Measurements from ENCODE around the gene CERS2. TPM values are rescaled to one million over a fixed set of nuclear protein-coding genes. Genes with fewer than 3 reads are reported as not detected.

The CERS2 gene
- total RNA-seq, 1 donor from 2014 or later, result 106 TPM

DNA sequence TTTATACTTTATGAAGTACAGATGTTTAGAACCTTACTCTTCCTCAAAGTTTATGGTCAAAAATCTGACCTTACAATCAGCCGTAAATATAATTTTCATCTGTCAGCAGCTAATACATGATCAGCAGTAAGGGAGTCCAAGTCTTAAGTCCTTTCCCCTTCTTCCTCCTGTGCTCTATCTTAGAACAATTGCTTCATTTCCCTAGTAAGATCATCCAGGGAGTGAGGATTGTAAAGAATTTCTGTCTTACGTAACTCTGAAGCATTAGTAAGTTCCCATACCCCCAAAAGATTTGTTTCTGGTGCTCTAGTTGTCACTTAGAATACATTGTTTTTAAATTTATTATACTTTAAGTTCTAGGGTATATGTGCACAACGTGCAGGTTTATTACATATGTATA is 46.3 kb downstream of the CERS2 start:
- Mint-ChIP-seq H3K9me3 (peaks cover 2% of the 10 kb centered on the region), H3K4me3 (peak overlapping the region; percentile 52), H3K4me1 (peaks cover 24% of the 10 kb centered on the region), H3K36me3 (ENCODE audit: low read depth) (peaks cover 60% of the 10 kb centered on the region), H3K27ac (no peak overlapping the region), H3K27me3 (no peaks in the 10 kb centered on the region)
- intact Hi-C loops (cut with micrococcal nuclease), result loop anchor here (5.0 kb wide), 2 partner anchors 129 to 566 kb away; partner anchors contain the start of genes CDC42SE1 and RPRD2
- ATAC-seq (ENCODE audit: low read depth) (no peak), DNase-seq (no peak)
- TF ChIP-seq, protein P1, sequence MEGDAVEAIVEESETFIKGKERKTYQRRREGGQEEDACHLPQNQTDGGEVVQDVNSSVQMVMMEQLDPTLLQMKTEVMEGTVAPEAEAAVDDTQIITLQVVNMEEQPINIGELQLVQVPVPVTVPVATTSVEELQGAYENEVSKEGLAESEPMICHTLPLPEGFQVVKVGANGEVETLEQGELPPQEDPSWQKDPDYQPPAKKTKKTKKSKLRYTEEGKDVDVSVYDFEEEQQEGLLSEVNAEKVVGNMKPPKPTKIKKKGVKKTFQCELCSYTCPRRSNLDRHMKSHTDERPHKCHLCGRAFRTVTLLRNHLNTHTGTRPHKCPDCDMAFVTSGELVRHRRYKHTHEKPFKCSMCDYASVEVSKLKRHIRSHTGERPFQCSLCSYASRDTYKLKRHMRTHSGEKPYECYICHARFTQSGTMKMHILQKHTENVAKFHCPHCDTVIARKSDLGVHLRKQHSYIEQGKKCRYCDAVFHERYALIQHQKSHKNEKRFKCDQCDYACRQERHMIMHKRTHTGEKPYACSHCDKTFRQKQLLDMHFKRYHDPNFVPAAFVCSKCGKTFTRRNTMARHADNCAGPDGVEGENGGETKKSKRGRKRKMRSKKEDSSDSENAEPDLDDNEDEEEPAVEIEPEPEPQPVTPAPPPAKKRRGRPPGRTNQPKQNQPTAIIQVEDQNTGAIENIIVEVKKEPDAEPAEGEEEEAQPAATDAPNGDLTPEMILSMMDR (IDR thresholded peaks at IDR 0.05), result no peak
- ChIA-PET CTCF (no interaction called here), POLR2A (no interaction called here)

DNA sequence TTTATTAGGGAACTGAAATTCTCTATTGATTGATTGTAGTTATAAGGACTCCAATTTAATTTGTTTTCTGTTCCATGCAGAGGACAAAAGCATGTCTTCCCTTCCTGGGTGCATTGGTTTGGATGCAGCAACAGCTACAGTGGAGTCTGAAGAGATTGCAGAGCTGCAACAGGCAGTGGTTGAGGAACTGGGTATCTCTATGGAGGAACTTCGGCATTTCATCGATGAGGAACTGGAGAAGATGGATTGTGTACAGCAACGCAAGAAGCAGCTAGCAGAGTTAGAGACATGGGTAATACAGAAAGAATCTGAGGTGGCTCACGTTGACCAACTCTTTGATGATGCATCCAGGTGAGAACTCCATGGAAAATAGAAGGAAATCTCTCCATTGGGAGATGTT is 47.0 kb downstream of the CERS2 start:
- Mint-ChIP-seq H3K4me1 (peaks cover 28% of the 10 kb centered on the region), H3K9me3 (peaks cover 2% of the 10 kb centered on the region), H3K4me3 (peak overlapping the region; percentile 98), H3K27me3 (no peaks in the 10 kb centered on the region), H3K27ac (peak overlapping the region; percentile 98), H3K36me3 (ENCODE audit: low read depth) (peaks cover 54% of the 10 kb centered on the region)
- TF ChIP-seq, protein P1 (IDR thresholded peaks at IDR 0.05), result no peak
- intact Hi-C loops (cut with micrococcal nuclease), result loop anchor here (2.0 to 5.0 kb wide), 3 partner anchors 47 to 565 kb away; partner anchors contain the start of genes CDC42SE1, CERS2 and RPRD2
- ChIA-PET CTCF (no interaction called here), POLR2A (interaction anchor here (0.8 to 1.3 kb wide), 2 partner anchors 51 to 659 kb away, joined by 3 to 6 read pairs; partner anchors contain the start of genes APH1A and ARNT)
- ATAC-seq (ENCODE audit: low read depth) (no peak), DNase-seq (no peak)

DNA sequence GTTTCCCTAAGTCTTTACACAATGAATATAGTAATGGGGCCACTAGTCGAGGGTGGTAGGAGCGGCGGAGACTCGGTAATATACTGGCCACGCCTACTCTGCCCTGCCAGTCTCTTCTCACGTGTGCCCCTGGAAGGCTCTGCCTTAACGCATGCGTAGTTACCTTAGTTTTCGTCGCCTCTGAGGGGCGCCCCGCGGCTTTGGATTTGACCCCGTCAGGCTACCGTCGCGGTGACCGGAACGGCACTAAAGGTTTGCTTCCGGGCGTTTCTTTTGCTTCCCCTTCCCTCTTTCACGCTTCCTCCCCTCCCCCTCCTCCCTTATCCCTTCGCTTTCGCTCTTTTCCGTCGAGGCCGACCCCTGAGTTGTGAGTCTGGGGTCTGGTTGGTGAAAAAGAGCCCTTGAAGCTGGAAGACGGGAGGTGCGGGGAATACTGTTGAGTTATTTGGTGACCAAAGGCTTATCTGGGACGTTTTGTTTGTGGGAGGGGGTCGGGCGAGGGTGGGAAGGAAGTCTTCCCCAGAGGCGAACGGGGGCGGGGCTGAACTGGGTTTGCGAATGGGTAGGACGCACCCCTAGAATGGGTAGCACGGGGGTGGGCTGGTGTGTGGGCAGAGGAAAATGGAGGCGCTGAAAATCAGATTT is 48.4 kb downstream of the CERS2 start, which contains the start of gene SETDB1:
Gene SETDB1 (plus strand): TSS at position 267 of the 645 bp plus-strand sequence. CDS start 1,352 bp downstream, outside the sequence.
- TF ChIP-seq, protein P1 (IDR thresholded peaks at IDR 0.05), result no peak
- intact Hi-C loops (cut with micrococcal nuclease), result loop anchor here (1.0 to 5.0 kb wide), 7 partner anchors 49 to 564 kb away; partner anchors contain the start of genes ARNT, CDC42SE1, CERS2 and GABPB2
- DNase-seq, result peak; percentile 79
- ChIA-PET POLR2A (interaction anchor here (0.6 to 1.8 kb wide), 5 partner anchors 22 to 562 kb away, joined by 3 to 12 read pairs (median 3); partner anchors contain the start of gene RPRD2), CTCF (no interaction called here)
- H3K27ac Mint-ChIP-seq, result peak within 1 kb of the TSS; percentile 98
- no peaks in the 10 kb centered on the region for H3K9me3 Mint-ChIP-seq
- H3K36me3 Mint-ChIP-seq (ENCODE audit: low read depth), result peaks cover 43% of the 10 kb centered on the region
- peak; percentile 90 for ATAC-seq (ENCODE audit: low read depth)
- H3K27me3 Mint-ChIP-seq, result no peaks in the 10 kb centered on the region
- peaks cover 35% of the 10 kb centered on the region for H3K4me1 Mint-ChIP-seq
- peak within 1 kb of the TSS; percentile 98 for H3K4me3 Mint-ChIP-seq

DNA sequence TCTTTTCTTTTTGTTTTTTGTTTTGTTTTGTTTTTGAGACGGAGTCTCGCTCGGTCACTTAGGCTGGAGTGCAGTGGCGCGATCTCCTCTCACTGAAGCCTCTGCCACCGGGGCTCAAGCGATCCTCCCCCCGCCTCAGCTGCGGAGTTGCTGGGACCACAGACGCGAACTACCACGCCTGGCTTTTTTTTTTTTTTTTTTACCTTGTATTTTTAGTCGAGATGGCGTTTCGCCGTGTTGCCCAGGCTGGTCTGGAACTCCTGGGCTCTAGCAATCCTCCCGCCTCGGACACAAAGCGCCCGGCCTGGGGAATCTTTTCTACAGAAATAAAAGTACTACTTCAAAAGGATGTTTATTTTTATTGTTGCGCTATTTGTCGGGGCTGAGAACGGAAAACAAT is 49.6 kb downstream of the CERS2 start:
- H3K36me3 Mint-ChIP-seq (ENCODE audit: low read depth), result peaks cover 33% of the 10 kb centered on the region
- peak overlapping the region; percentile 98 for H3K27ac Mint-ChIP-seq
- TF ChIP-seq, protein P1 (IDR thresholded peaks at IDR 0.05), result no peak
- ATAC-seq (ENCODE audit: low read depth) (no peak), DNase-seq (no peak)
- CTCF ChIA-PET, result no interaction called here
- H3K9me3 Mint-ChIP-seq, result no peaks in the 10 kb centered on the region
- no peaks in the 10 kb centered on the region for H3K27me3 Mint-ChIP-seq
- POLR2A ChIA-PET, result interaction anchor here (0.6 to 1.8 kb wide), 4 partner anchors 21 to 561 kb away, joined by 3 to 5 read pairs (median 4); partner anchors contain the start of gene RPRD2
- intact Hi-C loops (cut with micrococcal nuclease), result loop anchor here (5.0 kb wide), 2 partner anchors 132 to 563 kb away; partner anchors contain the start of genes CDC42SE1 and RPRD2
- H3K4me1 Mint-ChIP-seq, result peaks cover 35% of the 10 kb centered on the region
- peak overlapping the region; percentile 98 for H3K4me3 Mint-ChIP-seq

DNA sequence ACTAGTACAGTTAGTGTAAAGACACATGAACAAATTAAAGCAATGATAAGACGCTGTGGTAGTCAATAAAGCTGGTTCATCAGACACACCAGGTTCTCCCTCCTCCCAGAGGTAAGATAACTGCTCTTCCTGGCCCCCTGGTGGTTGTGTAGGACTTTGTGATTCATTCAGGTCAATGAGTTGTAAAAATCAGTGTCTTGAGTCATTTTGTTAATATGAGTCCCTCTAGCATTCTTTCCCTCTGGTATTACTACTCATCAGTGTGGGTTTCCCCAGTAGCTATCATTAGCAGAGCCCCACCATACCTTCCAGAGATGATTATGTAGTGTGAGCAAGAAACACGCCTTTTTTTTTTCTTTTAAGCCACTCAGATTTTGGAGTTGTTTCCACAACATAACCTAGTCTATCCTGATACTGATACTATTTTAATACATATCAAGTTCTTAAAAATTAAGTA is 52.1 kb downstream of the CERS2 start:
- H3K4me3 Mint-ChIP-seq, result peak overlapping the region; percentile 44

More for the DNA sequence above, 52.1 kb downstream of the CERS2 start:
- Mint-ChIP-seq H3K4me1 (peaks cover 30% of the 10 kb centered on the region), H3K9me3 (no peaks in the 10 kb centered on the region), H3K36me3 (ENCODE audit: low read depth) (peaks cover 8% of the 10 kb centered on the region), H3K27me3 (no peaks in the 10 kb centered on the region), H3K27ac (peak overlapping the region; percentile 79)
- POLR2A ChIA-PET, result interaction anchor here (0.5 to 1.9 kb wide), 16 partner anchors 10 to 599 kb away, joined by 3 to 13 read pairs (median 4); partner anchors contain the start of genes ARNT, CTSS and MCL1
- CTCF ChIA-PET, result interaction anchor here (0.6 to 2.8 kb wide), 29 partner anchors 9 to 460 kb away, joined by 3 to 22 read pairs (median 4); partner anchors contain the start of genes CTSS, ENSA and GOLPH3L
- TF ChIP-seq, protein P1 (IDR thresholded peaks at IDR 0.05), result peak; percentile 25
- peak; percentile 55 for ATAC-seq (ENCODE audit: low read depth)
- peak; percentile 23 for DNase-seq
- intact Hi-C loops (cut with micrococcal nuclease), result loop anchor here (1.0 to 5.0 kb wide), 7 partner anchors 32 to 458 kb away; partner anchors contain the start of genes ARNT and ENSA

All from activated B cell treated with CpG ODN at 0.5 μM for 24 hours (primary cell).